K562 (cell line): ENCODE results near the gene RTP3. TPM values are rescaled to one million over a fixed set of nuclear protein-coding genes. Genes with fewer than 3 reads are reported as not detected.

Experiments used
- ARHGAP35 ChIP-seq: fragments of 450-650 bp; IDR thresholded peaks from 2 replicates; pipeline ENCODE4 v1.6.1; 2018; ENCODE audit not compliant: partially characterized antibody
- BACH1 ChIP-seq: fragments of 200-800 bp; sonication (Bioruptor generic); IDR thresholded peaks from 2 replicates; pipeline ENCODE4 v1.6.1; 2016; ENCODE audit warnings: missing genetic modification characterization, missing compliant biosample characterization
- BRD4 ChIP-seq: fragments of 200-600 bp; sonication (generic); IDR thresholded peaks from 2 replicates; pipeline ENCODE4 v1.6.1; 2017; ENCODE audit warnings: inconsistent platforms
- CHD2 ChIP-seq: IDR thresholded peaks from 2 replicates; pipeline ENCODE4 v1.6.1; 2011; ENCODE audit warnings: low read depth, low read length
- CHD4 ChIP-seq: fragments of 200-600 bp; sonication (generic); IDR thresholded peaks from 3 replicates; pipeline ENCODE4 v1.6.1; 2012; ENCODE audit warnings: low read depth, mild to moderate bottlenecking, mixed read lengths, low read length, inconsistent platforms; ENCODE audit not compliant: insufficient read depth, insufficient replicate concordance, poor library complexity, severe bottlenecking
- CREM ChIP-seq: IDR thresholded peaks from 2 replicates; pipeline ENCODE4 v1.6.1; 2014; ENCODE audit warnings: antibody characterized with exemption, low read depth
- EGR1 ChIP-seq: fragments of 450-650 bp; conservative IDR thresholded peaks from 2 replicates; pipeline ENCODE4 v1.6.1; 2017; ENCODE audit warnings: mild to moderate bottlenecking
- EWSR1 ChIP-seq: fragments of 450-650 bp; IDR thresholded peaks from 2 replicates; pipeline ENCODE4 v1.6.1; 2018; ENCODE audit warnings: borderline replicate concordance, mild to moderate bottlenecking, low read depth, moderate library complexity; ENCODE audit not compliant: partially characterized antibody
- HNRNPL ChIP-seq: fragments of 200-400 bp; formaldehyde crosslinking; IDR thresholded peaks from 2 replicates; pipeline ENCODE4 v1.6.1; 2017; ENCODE audit warnings: low read depth, mild to moderate bottlenecking, low read length
- ILK ChIP-seq: fragments of 450-650 bp; IDR thresholded peaks from 2 replicates; pipeline ENCODE4 v1.6.1; 2016; ENCODE audit warnings: missing genetic modification characterization, low read depth, mild to moderate bottlenecking, missing compliant biosample characterization, moderate library complexity, borderline replicate concordance
- MXI1 ChIP-seq: IDR thresholded peaks from 2 replicates; pipeline ENCODE4 v1.6.1; 2011; ENCODE audit warnings: low read depth, mild to moderate bottlenecking, improper control_type of control experiment, low read length
- PBX2 ChIP-seq, 2 experiments: IDR thresholded peaks in 1 of 2; conservative IDR thresholded peaks in 1 of 2; 2 replicates each; pipeline ENCODE4 v1.6.1; 2016; ENCODE audit warnings: low read depth in 2 of 2, mild to moderate bottlenecking in 1 of 2, missing compliant biosample characterization in 1 of 2, missing genetic modification characterization in 1 of 2, moderate library complexity in 1 of 2
- POLR2AphosphoS5 ChIP-seq: IDR thresholded peaks from 2 replicates; pipeline ENCODE4 v1.6.1; 2011; ENCODE audit warnings: mild to moderate bottlenecking, low read depth, low read length, moderate library complexity; ENCODE audit not compliant: control insufficient read depth, insufficient read depth
- POLR2H ChIP-seq: IDR thresholded peaks from 2 replicates; pipeline ENCODE4 v1.6.1; 2016; ENCODE audit warnings: missing genetic modification characterization, low read depth, mild to moderate bottlenecking, control low read depth, missing compliant biosample characterization, moderate library complexity
- RBM34 ChIP-seq: fragments of 200-400 bp; formaldehyde crosslinking; IDR thresholded peaks from 2 replicates; pipeline ENCODE4 v1.6.1; 2018; ENCODE audit warnings: low read length, borderline replicate concordance; ENCODE audit not compliant: insufficient read depth
- SOX6 ChIP-seq: fragments of 450-650 bp; IDR thresholded peaks from 2 replicates; pipeline ENCODE4 v1.6.1; 2014; ENCODE audit warnings: mild to moderate bottlenecking
- TARDBP ChIP-seq: fragments of 450-650 bp; IDR thresholded peaks from 2 replicates; pipeline ENCODE4 v1.6.1; 2016
- TEAD4 ChIP-seq, 2 experiments: sonication (generic) in 1 of 2; formaldehyde crosslinking in 1 of 2; IDR thresholded peaks; 2 replicates each; pipeline versions ENCODE4 v1.6.1 to v1.8.0; 2012 to 2022; ENCODE audit warnings: borderline replicate concordance in 1 of 2, inconsistent platforms in 1 of 2, low read length in 1 of 2, mild to moderate bottlenecking in 1 of 2, missing genetic modification reagents in 1 of 2
- UBTF ChIP-seq, 2 experiments: IDR thresholded peaks; 2 replicates each; pipeline ENCODE4 v1.6.1; 2012; ENCODE audit warnings: improper control_type of control experiment in 2 of 2, low read depth in 2 of 2, low read length in 2 of 2, borderline replicate concordance in 1 of 2
- ZBTB26 ChIP-seq: fragments of 450-650 bp; formaldehyde crosslinking; IDR thresholded peaks from 2 replicates; pipeline ENCODE4 v1.4.0; 2022; ENCODE audit warnings: missing genetic modification characterization
- ZFX ChIP-seq: sonication (generic); formaldehyde crosslinking; IDR thresholded peaks from 2 replicates; pipeline ENCODE4 v1.8.0; 2022; ENCODE audit warnings: mild to moderate bottlenecking, missing genetic modification reagents, moderate library complexity
- ZSCAN32 ChIP-seq: fragments of 450-650 bp; formaldehyde crosslinking; IDR thresholded peaks from 2 replicates; pipeline ENCODE4 v1.4.0; 2020; ENCODE audit warnings: mild to moderate bottlenecking, moderate library complexity
- polyA plus RNA-seq, 8 experiments: library from polyadenylated mRNA; depleted of rRNA in 4 of 8; stranded (reverse) in 5 of 8; unstranded in 3 of 8; fragments of >200 nt; fragmentation: Nextera tagmentation in 2 of 8; fragmentation: Illumina TruSeq in 1 of 8; extraction: Ambion mirVana in 2 of 8; extraction: Trizol in 1 of 8; gene quantifications; 2 replicates each; pipeline versions ENCODE4 v1.2.1 to v1.2.3, GENCODE V29; 2011 to 2014; ENCODE audit warnings: inconsistent platforms in 1 of 8, missing spikeins in 1 of 8
- total RNA-seq, 7 experiments: library from RNA; depleted of rRNA in 6 of 7; stranded (reverse); fragments of >200 nt in 6 of 7; fragmentation: Illumina TruSeq in 2 of 7; extraction: Trizol in 2 of 7; gene quantifications; 2 replicates each; pipeline versions ENCODE4 v1.2.1 to v1.2.3, GENCODE V29; 2011 to 2021; ENCODE audit warnings: low replicate concordance in 1 of 7

Gene RTP3
- total and polyA plus RNA-seq, 9 of the 15 experiments (the other 6 are each of a cell fraction or from before 2014, with no cell fraction given): not detected

GRCh38 chr3:46492890-46493547 is 4.8 kb upstream of the RTP3 start (continued):
- TF ChIP-seq TEAD4 (IDR thresholded peaks at IDR 0.05; ENCODE audit: low read length) (peak; percentile 79), TEAD4 (CRISPR knock-in tag; IDR thresholded peaks at IDR 0.05; ENCODE audit: borderline replicate concordance) (no peak), BACH1 (tag) (no peak), BRD4 (no peak), ZBTB26 (no peak), ILK (tag) (no peak), HNRNPL (no peak), POLR2AphosphoS5 (0 out of 2 replicates have a peak, but pooled peaks have one; percentile 24), SOX6 (peak; percentile 78), TARDBP (no peak), ARHGAP35 (no peak), POLR2H (tag) (no peak), CHD4 (no peak), MXI1 (no peak), ZSCAN32 (CRISPR knock-in tag) (no peak), ZFX (CRISPR knock-in tag) (peak; percentile 31; the same call in 1 of the 2 replicates), CHD2 (no peak), UBTF (IDR thresholded peaks at IDR 0.05; ENCODE audit: borderline replicate concordance in 1 of 2, low read depth in 2 of 2, low read length in 2 of 2) (no peak), CREM (no peak), EWSR1 (no peak), RBM34 (no peak), EGR1 (no peak), PBX2 (CRISPR knock-in tag; IDR thresholded peaks at IDR 0.05; ENCODE audit: low read depth) (no peak), PBX2 (tag; conservative IDR thresholded peaks at IDR 0.05; ENCODE audit: low read depth) (no peak)
